Measurements from ENCODE around the gene PDHB.

Gene PDHB

DNA sequence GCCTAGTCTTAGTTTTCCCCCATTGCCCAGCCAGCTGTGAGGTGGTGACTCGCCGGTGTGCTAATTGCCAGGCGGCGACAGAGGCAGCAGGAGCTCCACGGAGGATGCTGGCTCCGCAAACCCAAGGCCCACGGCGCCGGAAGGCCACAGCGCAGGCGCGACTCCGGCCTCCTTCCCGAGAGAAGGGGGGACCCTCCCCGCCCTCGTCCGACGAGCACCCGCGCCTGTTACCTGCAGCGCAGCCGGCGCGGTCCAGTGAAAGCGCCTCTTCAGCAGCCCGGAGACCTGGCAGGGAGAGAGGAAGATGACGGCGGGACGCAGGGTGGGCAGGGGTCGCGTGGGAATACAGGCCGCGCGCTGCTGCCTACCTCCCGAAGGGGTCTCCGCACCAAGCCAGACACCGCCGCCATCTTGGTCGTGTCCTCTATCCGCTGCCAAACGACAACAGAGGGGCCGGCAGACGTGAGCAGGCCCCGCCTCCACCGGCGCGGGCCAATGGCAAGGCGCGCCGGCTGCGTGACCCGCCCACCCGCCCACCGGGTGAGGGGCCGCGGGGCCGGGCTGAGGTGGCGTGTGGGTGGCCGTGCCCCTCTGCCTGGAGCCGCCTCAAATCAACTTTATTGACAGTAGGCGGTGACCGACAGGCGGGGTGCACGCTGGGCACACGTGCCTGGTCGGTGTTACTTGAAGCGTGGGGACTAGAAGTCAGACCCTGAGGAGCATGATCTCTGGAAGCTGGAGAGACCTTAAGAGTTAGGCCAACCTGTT lies at the start of gene PDHB:
Gene PDHB, minus strand, starts transcription at position 433 of the 768 bp plus-strand sequence. Its CDS starts 23 bp downstream, at position 410.
- no peaks in the 10 kb centered on the region for H3K27me3 ChIP-seq (replicated peaks; ENCODE audit: insufficient read depth, low read length)
- no peaks in the 10 kb centered on the region for H3F3A ChIP-seq (ENCODE audit: insufficient read depth, low read length)
- H2AFZ ChIP-seq (ENCODE audit: low read length) = peak within 1 kb of the TSS; percentile 93

GRCh38 chr3:58482917-58483636 lies 49.4 kb upstream of the PDHB start:
- TF ChIP-seq EZH2 (optimal IDR thresholded peaks at IDR 0.05; ENCODE audit: low read depth, low read length) (no peak), CTCF (IDR thresholded peaks at IDR 0.05; ENCODE audit: low read length) (no peak)
- H3K4me3 ChIP-seq (ENCODE audit: low read length) = no peak overlapping the region
- no peaks in the 10 kb centered on the region for H3K79me2 ChIP-seq (ENCODE audit: low read length)
- no peak overlapping the region for H2AFZ ChIP-seq (ENCODE audit: low read length)
- H3K27me3 ChIP-seq (replicated peaks; ENCODE audit: insufficient read depth, low read length) = no peaks in the 10 kb centered on the region; the same call in 1 of the 2 replicates
- H3K4me2 ChIP-seq (ENCODE audit: low read depth, low read length) = no peak overlapping the region
- no peaks in the 10 kb centered on the region for H4K20me1 ChIP-seq (ENCODE audit: insufficient read depth, low read length)
- peaks cover 6% of the 10 kb centered on the region; the same call in 1 of the 2 replicates for H3K4me1 ChIP-seq (ENCODE audit: low read length)
- H3K9ac ChIP-seq (ENCODE audit: low read length) = no peak overlapping the region
- H3K9me2 ChIP-seq (replicated peaks; ENCODE audit: insufficient read depth, low read length) = no peaks in the 10 kb centered on the region
- DNase-seq = no peak
- no peaks in the 10 kb centered on the region for H3K36me3 ChIP-seq (replicated peaks; ENCODE audit: insufficient read depth, low read length)
- H3K27ac ChIP-seq (ENCODE audit: low read length) = no peak overlapping the region
- H3F3A ChIP-seq (ENCODE audit: insufficient read depth, low read length) = no peaks in the 10 kb centered on the region
- no peaks in the 10 kb centered on the region for H3K9me3 ChIP-seq (replicated peaks; ENCODE audit: insufficient read depth, low read length)

More for the DNA sequence above, at the start of gene PDHB:
- peaks cover 4% of the 10 kb centered on the region; the same call in 1 of the 2 replicates for H3K36me3 ChIP-seq (replicated peaks; ENCODE audit: insufficient read depth, low read length)
- H3K9me2 ChIP-seq (replicated peaks; ENCODE audit: insufficient read depth, low read length) = no peaks in the 10 kb centered on the region
- H4K20me1 ChIP-seq (ENCODE audit: insufficient read depth, low read length) = no peaks in the 10 kb centered on the region
- peak within 1 kb of the TSS; percentile 96 for H3K4me2 ChIP-seq (ENCODE audit: low read depth, low read length)
- peak; percentile 93 for DNase-seq
- H3K4me3 ChIP-seq (ENCODE audit: low read length) = peak within 1 kb of the TSS; percentile 95
- peak within 1 kb of the TSS; percentile 88 for H3K9ac ChIP-seq (ENCODE audit: low read length)
- no peaks in the 10 kb centered on the region for H3K9me3 ChIP-seq (replicated peaks; ENCODE audit: insufficient read depth, low read length)
- H3K27ac ChIP-seq (ENCODE audit: low read length) = peak within 1 kb of the TSS; percentile 69; the same call in 1 of the 2 replicates
- TF ChIP-seq EZH2phosphoT487 (IDR thresholded peaks at IDR 0.05; ENCODE audit: low read length) = no peak
- no peak for TF ChIP-seq CTCF (IDR thresholded peaks at IDR 0.05; ENCODE audit: low read length)
- no peak for TF ChIP-seq EZH2 (optimal IDR thresholded peaks at IDR 0.05; ENCODE audit: low read depth, low read length)
- H3K4me1 ChIP-seq (ENCODE audit: low read length) = peaks cover 5% of the 10 kb centered on the region
- peaks cover 20% of the 10 kb centered on the region for H3K79me2 ChIP-seq (ENCODE audit: low read length)

DNA sequence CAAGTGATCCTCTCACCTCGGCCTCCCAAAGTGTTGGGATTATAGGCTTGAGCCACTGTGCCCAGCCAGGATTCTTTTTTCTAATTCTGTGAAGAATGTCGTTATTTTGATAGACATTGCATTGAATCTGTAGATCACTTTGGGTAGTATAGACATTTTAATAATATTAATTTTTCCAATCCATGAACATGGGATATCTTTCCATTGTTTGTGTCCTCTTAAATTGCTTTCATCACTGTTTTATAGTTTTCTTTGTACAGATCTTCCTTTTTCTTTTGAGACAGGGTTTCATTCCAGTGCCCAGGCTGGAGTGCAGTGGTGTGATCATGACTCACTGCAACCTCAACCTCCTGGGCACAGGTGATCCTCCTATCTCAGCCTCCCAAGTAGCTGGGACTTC lies 46.7 kb upstream of the PDHB start:
- H3K4me1 ChIP-seq (ENCODE audit: low read length) = peaks cover 6% of the 10 kb centered on the region; the same call in 1 of the 2 replicates
- H4K20me1 ChIP-seq (ENCODE audit: insufficient read depth, low read length) = no peaks in the 10 kb centered on the region

More for the DNA sequence above, 46.7 kb upstream of the PDHB start:
- Histone ChIP-seq H3K79me2 (ENCODE audit: low read length) (no peaks in the 10 kb centered on the region), H3K27ac (ENCODE audit: low read length) (no peak overlapping the region), H3K36me3 (replicated peaks; ENCODE audit: insufficient read depth, low read length) (no peaks in the 10 kb centered on the region), H3K9ac (ENCODE audit: low read length) (no peak overlapping the region), H3K9me3 (replicated peaks; ENCODE audit: insufficient read depth, low read length) (no peaks in the 10 kb centered on the region), H3K27me3 (replicated peaks; ENCODE audit: insufficient read depth, low read length) (no peaks in the 10 kb centered on the region), H3K4me2 (ENCODE audit: low read depth, low read length) (no peak overlapping the region), H3F3A (ENCODE audit: insufficient read depth, low read length) (no peaks in the 10 kb centered on the region), H3K4me3 (ENCODE audit: low read length) (no peak overlapping the region), H3K9me2 (replicated peaks; ENCODE audit: insufficient read depth, low read length) (no peaks in the 10 kb centered on the region), H2AFZ (ENCODE audit: low read length) (no peak overlapping the region)
- TF ChIP-seq EZH2phosphoT487 (IDR thresholded peaks at IDR 0.05; ENCODE audit: low read length) (no peak), CTCF (IDR thresholded peaks at IDR 0.05; ENCODE audit: low read length) (no peak), EZH2 (optimal IDR thresholded peaks at IDR 0.05; ENCODE audit: low read depth, low read length) (no peak)
- DNase-seq = no peak
